CD4-positive, alpha-beta T cell (primary cell): ENCODE data around the gene EPHA4. TPM values are rescaled to one million over a fixed set of nuclear protein-coding genes. Genes with fewer than 3 reads are reported as not detected.

Experiments
- ATAC-seq: fragments of 200-7000 bp; cut with Tn5 transposase; one replicate; pipeline ENCODE4 v1.10.0; 2022; ENCODE audit warnings: mild to moderate bottlenecking; ENCODE audit not compliant: poor library complexity
- CTCF ChIA-PET: fragments of 350-600 bp; sonication (Branson Sonifier 250); formaldehyde crosslinking; loops from one replicate; lab custom pipeline; 2021; ENCODE audit warnings: antibody characterized with exemption, inconsistent platforms; lab: Charles Lee
- POLR2A ChIA-PET: fragments of 350-600 bp; sonication (Branson Sonifier 250); formaldehyde crosslinking; loops from one replicate; lab custom pipeline; 2021; ENCODE audit warnings: antibody characterized with exemption, inconsistent platforms; lab: Charles Lee
- DNase-seq, 14 experiments: peaks; one replicate each; pipeline ENCODE4 v3.0.0-alpha.2; 2013 to 2020; ENCODE audit warnings: mixed read lengths in 2 of 14
- H3K27ac ChIP-seq, 2 donors: one replicate each; pipeline versions ENCODE4 v1.5.1 to v1.7.0; 2013; ENCODE audit warnings: low read length in 2 of 2, low read depth in 1 of 2, mild to moderate bottlenecking in 1 of 2
- H3K27me3 ChIP-seq, 2 experiments: 1 replicate in 1 of 2; 2 replicates in 1 of 2; pipeline versions ENCODE4 v1.6.1 to v1.7.0; 2013; ENCODE audit warnings: low read length in 2 of 2, control low read depth in 1 of 2, mild to moderate bottlenecking in 1 of 2, moderate library complexity in 1 of 2; ENCODE audit not compliant: insufficient read depth in 2 of 2, control insufficient read depth in 1 of 2
- H3K36me3 ChIP-seq: one replicate; pipeline ENCODE4 v1.6.1; 2013; ENCODE audit warnings: low read length, control low read depth; ENCODE audit not compliant: insufficient read depth
- H3K4me1 ChIP-seq: one replicate; pipeline ENCODE4 v1.6.1; 2013; ENCODE audit warnings: low read length, control low read depth; ENCODE audit not compliant: insufficient read depth
- H3K4me3 ChIP-seq: one replicate; pipeline ENCODE4 v1.5.1; 2013; ENCODE audit warnings: mild to moderate bottlenecking, low read length, moderate library complexity
- H3K9me3 ChIP-seq, 2 experiments: 1 replicate in 1 of 2; 2 replicates in 1 of 2; pipeline versions ENCODE4 v1.6.1 to v1.7.0; 2013; ENCODE audit warnings: low read length in 2 of 2, mild to moderate bottlenecking in 2 of 2, control low read depth in 1 of 2, moderate library complexity in 1 of 2; ENCODE audit not compliant: control insufficient read depth in 1 of 2, insufficient read depth in 1 of 2
- H3K27ac Mint-ChIP-seq: one replicate; pipeline ENCODE4 v1.8.0; 2020; ENCODE audit warnings: mixed read lengths
- H3K27me3 Mint-ChIP-seq: one replicate; pipeline ENCODE4 v1.8.0; 2021; ENCODE audit warnings: mixed read lengths
- H3K36me3 Mint-ChIP-seq: one replicate; pipeline ENCODE4 v1.8.0; 2021; ENCODE audit warnings: low read depth, mixed read lengths
- H3K4me1 Mint-ChIP-seq: one replicate; pipeline ENCODE4 v1.8.0; 2021; ENCODE audit warnings: low read depth, mixed read lengths
- H3K4me3 Mint-ChIP-seq: one replicate; pipeline ENCODE4 v1.8.0; 2020; ENCODE audit warnings: mild to moderate bottlenecking, mixed read lengths
- H3K9me3 Mint-ChIP-seq: one replicate; pipeline ENCODE4 v1.8.0; 2020; ENCODE audit warnings: mixed read lengths
- CTCF ChIP-seq: fragments of 200-600 bp; IDR thresholded peaks from one replicate; pipeline ENCODE4 v1.8.0; 2022; ENCODE audit warnings: antibody characterized with exemption, mild to moderate bottlenecking
- intact Hi-C, 2 experiments: fragments of 100-400 bp; cut with DNase I in 1 of 2; cut with micrococcal nuclease in 1 of 2; formaldehyde crosslinking; loops; one replicate each; pipeline versions ENCODE4 v1.15.1 to v1.9.0; 2023 to 2025; cut with DNase I, micrococcal nuclease
- total RNA-seq, 174 experiments: library from RNA in 2 of 174; stranded (reverse) in 2 of 174; gene quantifications; one replicate each; pipeline ENCODE4 v1.2.3 and lab custom pipeline; 2021 to 2026

Gene EPHA4
- total RNA-seq, 2 experiments from 2014 or later, result 85.7 to 86.5 TPM

GRCh38 chr2:221439761-221440479 lies 132.2 kb downstream of the EPHA4 start:
- Mint-ChIP-seq H3K4me1 (no peaks in the 10 kb centered on the region), H3K36me3 (peaks cover 68% of the 10 kb centered on the region), H3K9me3 (no peaks in the 10 kb centered on the region), H3K4me3 (no peak overlapping the region), H3K27ac (no peak overlapping the region), H3K27me3 (no peaks in the 10 kb centered on the region)
- POLR2A ChIA-PET, result interaction anchor here (1.7 kb wide), 1 partner anchor 78 kb away, joined by 3 read pairs; no protein-coding TSS in a partner anchor
- intact Hi-C loops, result loop anchor here in 1 of 2 experiments (5.0 kb wide), 1 partner anchor 132 kb away; the partner anchor contains the start of gene EPHA4
- Histone ChIP-seq H3K4me1 (no peaks in the 10 kb centered on the region), H3K9me3 (no peaks in the 10 kb centered on the region), H3K36me3 (peaks cover 23% of the 10 kb centered on the region), H3K27ac (no peak overlapping the region), H3K27me3 (no peaks in the 10 kb centered on the region), H3K4me3 (no peak overlapping the region)
- no peak for TF ChIP-seq CTCF
- ATAC-seq, result no peak
- CTCF ChIA-PET, result no interaction called here
- DNase-seq, result no peak

- TF ChIP-seq CTCF, result no peak
- Mint-ChIP-seq H3K9me3 (no peaks in the 10 kb centered on the region), H3K4me1 (no peaks in the 10 kb centered on the region), H3K27me3 (no peaks in the 10 kb centered on the region), H3K27ac (no peak overlapping the region), H3K36me3 (peaks cover 75% of the 10 kb centered on the region), H3K4me3 (no peak overlapping the region)
- Histone ChIP-seq H3K36me3 (peaks cover 36% of the 10 kb centered on the region), H3K9me3 (no peaks in the 10 kb centered on the region), H3K4me1 (no peaks in the 10 kb centered on the region), H3K27me3 (no peaks in the 10 kb centered on the region), H3K27ac (no peak overlapping the region), H3K4me3 (no peak overlapping the region)
- ChIA-PET POLR2A (no interaction called here), CTCF (no interaction called here)
- intact Hi-C loops, result no loop called here
- no peak for DNase-seq
- ATAC-seq, result no peak
Observed at GRCh38 chr2:221437056-221437455, 135.0 kb downstream of the EPHA4 start.

GRCh38 chr2:221435171-221435570 lies 136.9 kb downstream of the EPHA4 start:
- H3K27me3 Mint-ChIP-seq, result no peaks in the 10 kb centered on the region
- H3K4me3 Mint-ChIP-seq, result no peak overlapping the region
- H3K36me3 ChIP-seq, result peaks cover 36% of the 10 kb centered on the region
- peaks cover 78% of the 10 kb centered on the region for H3K36me3 Mint-ChIP-seq
- ChIA-PET POLR2A (interaction anchor here (1.5 kb wide), 1 partner anchor 83 kb away, joined by 4 read pairs; no protein-coding TSS in a partner anchor), CTCF (no interaction called here)
- no peaks in the 10 kb centered on the region for H3K9me3 Mint-ChIP-seq
- DNase-seq (no peak), ATAC-seq (no peak)
- H3K4me1 Mint-ChIP-seq, result no peaks in the 10 kb centered on the region
- H3K27me3 ChIP-seq, result no peaks in the 10 kb centered on the region
- H3K9me3 ChIP-seq, result no peaks in the 10 kb centered on the region
- no peak overlapping the region for H3K4me3 ChIP-seq
- no peak overlapping the region for H3K27ac Mint-ChIP-seq
- no peak for TF ChIP-seq CTCF
- H3K27ac ChIP-seq, result no peak overlapping the region
- intact Hi-C loops, result no loop called here
- no peaks in the 10 kb centered on the region for H3K4me1 ChIP-seq
